GM23338 (cell line): ENCODE measurements around the gene TRABD.
A peak's percentile ranks its signal among the peaks of the same experiment; 100 is the strongest.

Experiments used
- CREB1 ChIP-seq: fragments of 250-450 bp; sonication (Bioruptor Pico); IDR thresholded peaks from 2 replicates; pipeline ENCODE4 v1.5.0; 2020; ENCODE audit warnings: low read depth, mild to moderate bottlenecking, moderate library complexity
- EZH2 ChIP-seq: fragments of 200-600 bp; sonication (generic); IDR thresholded peaks from one replicate; pipeline ENCODE4 v1.8.0; 2017; ENCODE audit warnings: antibody characterized with exemption, mild to moderate bottlenecking, low read depth; ENCODE audit not compliant: unreplicated experiment
- EZH2phosphoT487 ChIP-seq: fragments of 200-600 bp; sonication (generic); IDR thresholded peaks from one replicate; pipeline ENCODE4 v1.8.1; 2018; ENCODE audit warnings: antibody characterized with exemption; ENCODE audit not compliant: unreplicated experiment
- JUNB ChIP-seq: IDR thresholded peaks from one replicate; pipeline ENCODE4 v1.6.1; 2016; ENCODE audit warnings: antibody characterized with exemption; ENCODE audit not compliant: unreplicated experiment
- NANOG ChIP-seq: IDR thresholded peaks from 2 replicates; pipeline ENCODE4 v1.6.1; 2016; ENCODE audit warnings: antibody characterized with exemption, borderline replicate concordance
- POLR2AphosphoS5 ChIP-seq: IDR thresholded peaks from 2 replicates; pipeline ENCODE4 v1.6.1; 2016; ENCODE audit warnings: antibody characterized with exemption, low read depth
- STAT1 ChIP-seq: IDR thresholded peaks from one replicate; pipeline ENCODE4 v1.6.1; 2016; ENCODE audit warnings: antibody characterized with exemption; ENCODE audit not compliant: unreplicated experiment
- ZNF114 ChIP-seq: fragments of 250-450 bp; sonication (Bioruptor Pico); IDR thresholded peaks from 2 replicates; pipeline ENCODE4 v1.5.0; 2020; ENCODE audit warnings: mild to moderate bottlenecking, moderate library complexity
- ZNF331 ChIP-seq: fragments of 250-450 bp; sonication (Bioruptor Pico); IDR thresholded peaks from 2 replicates; pipeline ENCODE4 v1.5.0; 2020; ENCODE audit warnings: low read depth, mild to moderate bottlenecking, moderate library complexity
- TF ChIP-seq, protein P1 (sequence below), 2 experiments: fragments of 200-600 bp in 1 of 2; sonication (generic) in 1 of 2; conservative IDR thresholded peaks; 2 replicates each; pipeline versions ENCODE4 v1.5.1 to v1.6.1; 2016 to 2017; ENCODE audit warnings: antibody characterized with exemption in 2 of 2, low read depth in 2 of 2, mild to moderate bottlenecking in 2 of 2, moderate library complexity in 1 of 2
- TF ChIP-seq, protein P2 (sequence below): IDR thresholded peaks from one replicate; pipeline ENCODE4 v1.6.1; 2018; ENCODE audit warnings: antibody characterized with exemption; ENCODE audit not compliant: unreplicated experiment
- TF ChIP-seq, protein P3 (sequence below): IDR thresholded peaks from 2 replicates; pipeline ENCODE4 v1.6.1; 2016; ENCODE audit warnings: antibody characterized with exemption

DNA sequence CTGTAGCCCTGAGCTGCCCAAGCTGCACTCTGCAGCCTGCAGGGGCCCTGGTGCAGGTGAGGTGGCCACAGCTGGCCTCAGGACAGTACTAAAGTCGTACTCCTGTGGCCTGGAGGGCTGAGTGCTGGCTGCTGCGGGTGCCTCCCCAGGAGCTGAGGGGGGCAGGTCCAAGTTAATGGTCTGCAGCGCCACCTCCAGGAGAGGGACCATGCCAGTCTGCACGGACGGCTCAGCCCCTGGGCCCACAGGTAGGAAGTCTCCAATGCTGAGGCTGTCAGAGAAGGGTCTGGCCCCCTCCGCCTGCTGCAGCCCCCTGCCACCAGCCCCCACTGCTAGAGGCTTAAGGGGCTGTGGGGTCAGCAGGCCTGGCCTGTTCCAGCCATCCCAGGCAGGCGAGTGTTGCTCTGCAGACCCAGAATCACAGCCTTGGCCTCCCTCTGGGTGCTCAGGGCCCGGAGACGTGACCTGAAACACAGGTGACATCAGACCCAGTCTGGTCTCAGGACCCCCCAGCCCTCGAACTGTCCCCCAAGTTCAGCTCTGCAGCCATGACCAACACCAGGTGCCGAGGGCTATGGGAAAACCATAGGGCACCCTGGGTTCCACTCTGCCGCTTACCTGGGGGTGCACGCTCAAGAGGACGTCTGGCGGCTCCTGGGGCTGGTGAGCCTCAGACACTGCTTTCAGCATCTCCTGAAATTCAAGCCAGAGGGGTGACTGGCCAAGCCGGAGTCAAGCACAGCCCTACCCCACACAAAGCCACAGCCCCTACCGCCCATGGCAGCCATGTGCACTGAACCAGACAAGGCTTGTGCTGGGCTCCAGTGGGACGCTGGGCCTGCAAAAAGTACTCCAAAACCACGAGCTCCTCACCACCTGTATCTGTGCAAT lies 35.9 kb downstream of the TRABD start:
- TF ChIP-seq POLR2AphosphoS5 (no peak), EZH2 (no peak), STAT1 (no peak), EZH2phosphoT487 (no peak), NANOG (no peak), ZNF114 (CRISPR knock-in tag) (no peak), CREB1 (CRISPR knock-in tag) (no peak), JUNB (no peak), ZNF331 (CRISPR knock-in tag) (no peak)
- TF ChIP-seq, protein P1, sequence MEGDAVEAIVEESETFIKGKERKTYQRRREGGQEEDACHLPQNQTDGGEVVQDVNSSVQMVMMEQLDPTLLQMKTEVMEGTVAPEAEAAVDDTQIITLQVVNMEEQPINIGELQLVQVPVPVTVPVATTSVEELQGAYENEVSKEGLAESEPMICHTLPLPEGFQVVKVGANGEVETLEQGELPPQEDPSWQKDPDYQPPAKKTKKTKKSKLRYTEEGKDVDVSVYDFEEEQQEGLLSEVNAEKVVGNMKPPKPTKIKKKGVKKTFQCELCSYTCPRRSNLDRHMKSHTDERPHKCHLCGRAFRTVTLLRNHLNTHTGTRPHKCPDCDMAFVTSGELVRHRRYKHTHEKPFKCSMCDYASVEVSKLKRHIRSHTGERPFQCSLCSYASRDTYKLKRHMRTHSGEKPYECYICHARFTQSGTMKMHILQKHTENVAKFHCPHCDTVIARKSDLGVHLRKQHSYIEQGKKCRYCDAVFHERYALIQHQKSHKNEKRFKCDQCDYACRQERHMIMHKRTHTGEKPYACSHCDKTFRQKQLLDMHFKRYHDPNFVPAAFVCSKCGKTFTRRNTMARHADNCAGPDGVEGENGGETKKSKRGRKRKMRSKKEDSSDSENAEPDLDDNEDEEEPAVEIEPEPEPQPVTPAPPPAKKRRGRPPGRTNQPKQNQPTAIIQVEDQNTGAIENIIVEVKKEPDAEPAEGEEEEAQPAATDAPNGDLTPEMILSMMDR (conservative IDR thresholded peaks at IDR 0.05; ENCODE audit: low read depth in 2 of 2), result peak in 1 of 2 experiments; percentile 54; a peak in 2 of 4 replicates
- TF ChIP-seq, protein P2, sequence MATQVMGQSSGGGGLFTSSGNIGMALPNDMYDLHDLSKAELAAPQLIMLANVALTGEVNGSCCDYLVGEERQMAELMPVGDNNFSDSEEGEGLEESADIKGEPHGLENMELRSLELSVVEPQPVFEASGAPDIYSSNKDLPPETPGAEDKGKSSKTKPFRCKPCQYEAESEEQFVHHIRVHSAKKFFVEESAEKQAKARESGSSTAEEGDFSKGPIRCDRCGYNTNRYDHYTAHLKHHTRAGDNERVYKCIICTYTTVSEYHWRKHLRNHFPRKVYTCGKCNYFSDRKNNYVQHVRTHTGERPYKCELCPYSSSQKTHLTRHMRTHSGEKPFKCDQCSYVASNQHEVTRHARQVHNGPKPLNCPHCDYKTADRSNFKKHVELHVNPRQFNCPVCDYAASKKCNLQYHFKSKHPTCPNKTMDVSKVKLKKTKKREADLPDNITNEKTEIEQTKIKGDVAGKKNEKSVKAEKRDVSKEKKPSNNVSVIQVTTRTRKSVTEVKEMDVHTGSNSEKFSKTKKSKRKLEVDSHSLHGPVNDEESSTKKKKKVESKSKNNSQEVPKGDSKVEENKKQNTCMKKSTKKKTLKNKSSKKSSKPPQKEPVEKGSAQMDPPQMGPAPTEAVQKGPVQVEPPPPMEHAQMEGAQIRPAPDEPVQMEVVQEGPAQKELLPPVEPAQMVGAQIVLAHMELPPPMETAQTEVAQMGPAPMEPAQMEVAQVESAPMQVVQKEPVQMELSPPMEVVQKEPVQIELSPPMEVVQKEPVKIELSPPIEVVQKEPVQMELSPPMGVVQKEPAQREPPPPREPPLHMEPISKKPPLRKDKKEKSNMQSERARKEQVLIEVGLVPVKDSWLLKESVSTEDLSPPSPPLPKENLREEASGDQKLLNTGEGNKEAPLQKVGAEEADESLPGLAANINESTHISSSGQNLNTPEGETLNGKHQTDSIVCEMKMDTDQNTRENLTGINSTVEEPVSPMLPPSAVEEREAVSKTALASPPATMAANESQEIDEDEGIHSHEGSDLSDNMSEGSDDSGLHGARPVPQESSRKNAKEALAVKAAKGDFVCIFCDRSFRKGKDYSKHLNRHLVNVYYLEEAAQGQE, result no peak
- TF ChIP-seq, protein P3, sequence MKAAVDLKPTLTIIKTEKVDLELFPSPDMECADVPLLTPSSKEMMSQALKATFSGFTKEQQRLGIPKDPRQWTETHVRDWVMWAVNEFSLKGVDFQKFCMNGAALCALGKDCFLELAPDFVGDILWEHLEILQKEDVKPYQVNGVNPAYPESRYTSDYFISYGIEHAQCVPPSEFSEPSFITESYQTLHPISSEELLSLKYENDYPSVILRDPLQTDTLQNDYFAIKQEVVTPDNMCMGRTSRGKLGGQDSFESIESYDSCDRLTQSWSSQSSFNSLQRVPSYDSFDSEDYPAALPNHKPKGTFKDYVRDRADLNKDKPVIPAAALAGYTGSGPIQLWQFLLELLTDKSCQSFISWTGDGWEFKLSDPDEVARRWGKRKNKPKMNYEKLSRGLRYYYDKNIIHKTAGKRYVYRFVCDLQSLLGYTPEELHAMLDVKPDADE, result no peak
